ENCODE data around the gene ANXA2.

GRCh38 chr15:60399931-60400330 lies 2.1 kb upstream of the ANXA2 start:
- TF ChIP-seq, protein P1, sequence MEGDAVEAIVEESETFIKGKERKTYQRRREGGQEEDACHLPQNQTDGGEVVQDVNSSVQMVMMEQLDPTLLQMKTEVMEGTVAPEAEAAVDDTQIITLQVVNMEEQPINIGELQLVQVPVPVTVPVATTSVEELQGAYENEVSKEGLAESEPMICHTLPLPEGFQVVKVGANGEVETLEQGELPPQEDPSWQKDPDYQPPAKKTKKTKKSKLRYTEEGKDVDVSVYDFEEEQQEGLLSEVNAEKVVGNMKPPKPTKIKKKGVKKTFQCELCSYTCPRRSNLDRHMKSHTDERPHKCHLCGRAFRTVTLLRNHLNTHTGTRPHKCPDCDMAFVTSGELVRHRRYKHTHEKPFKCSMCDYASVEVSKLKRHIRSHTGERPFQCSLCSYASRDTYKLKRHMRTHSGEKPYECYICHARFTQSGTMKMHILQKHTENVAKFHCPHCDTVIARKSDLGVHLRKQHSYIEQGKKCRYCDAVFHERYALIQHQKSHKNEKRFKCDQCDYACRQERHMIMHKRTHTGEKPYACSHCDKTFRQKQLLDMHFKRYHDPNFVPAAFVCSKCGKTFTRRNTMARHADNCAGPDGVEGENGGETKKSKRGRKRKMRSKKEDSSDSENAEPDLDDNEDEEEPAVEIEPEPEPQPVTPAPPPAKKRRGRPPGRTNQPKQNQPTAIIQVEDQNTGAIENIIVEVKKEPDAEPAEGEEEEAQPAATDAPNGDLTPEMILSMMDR (IDR thresholded peaks at IDR 0.05) = no peak
- TF ChIP-seq POLR2A (IDR thresholded peaks at IDR 0.05) = no peak
